Upper lobe of left lung (tissue), 4 donors: ENCODE data around the gene NT5E.

Source experiments
- POLR2A ChIP-seq, 4 donors: fragments of 450-650 bp; IDR thresholded peaks; one replicate each; pipeline ENCODE4 v1.5.1; 2016 to 2017; ENCODE audit warnings: antibody characterized with exemption in 4 of 4, mild to moderate bottlenecking in 2 of 4
- POLR2AphosphoS5 ChIP-seq, 2 donors: sonication (generic); formaldehyde crosslinking; IDR thresholded peaks; one replicate each; pipeline ENCODE4 v1.5.1; 2017; ENCODE audit warnings: antibody characterized with exemption in 2 of 2

GRCh38 chr6:85516168-85516567 is 66.3 kb downstream of the NT5E start:
- no peak for TF ChIP-seq POLR2AphosphoS5 (IDR thresholded peaks at IDR 0.05)
- no peak for TF ChIP-seq POLR2A (IDR thresholded peaks at IDR 0.05)
